Testis (tissue), 3 donors: ENCODE data around the gene LRRC26. TPM values are rescaled to one million over a fixed set of nuclear protein-coding genes. Genes with fewer than 3 reads are reported as not detected.

Source experiments
- DNase-seq: peaks from one replicate; pipeline ENCODE4 v3.0.0-alpha.2; 2019
- H3K27ac ChIP-seq, 2 donors: fragments of 200-600 bp; sonication (generic); one replicate each; pipeline ENCODE4 v1.5.1; 2019
- H3K27me3 ChIP-seq: fragments of 200-600 bp; sonication (generic); one replicate; pipeline ENCODE4 v1.5.1; 2019
- H3K36me3 ChIP-seq: fragments of 200-600 bp; sonication (generic); one replicate; pipeline ENCODE4 v1.5.1; 2017; ENCODE audit warnings: low read depth; ENCODE audit errors: missing control alignments
- H3K4me1 ChIP-seq: fragments of 200-600 bp; sonication (generic); one replicate; pipeline ENCODE4 v1.5.1; 2019
- H3K4me3 ChIP-seq, 2 donors: fragments of 200-600 bp; sonication (generic); one replicate each; pipeline ENCODE4 v1.5.1; 2017 to 2019
- H3K9me3 ChIP-seq: fragments of 200-600 bp; sonication (generic); one replicate; pipeline ENCODE4 v1.5.1; 2017
- CTCF ChIP-seq, 3 experiments: fragments of 450-650 bp in 2 of 3; fragments of 200-600 bp in 1 of 3; sonication (generic) in 1 of 3; IDR thresholded peaks; one replicate each; pipeline ENCODE4 v1.5.1; 2016 to 2019; ENCODE audit warnings: antibody characterized with exemption in 3 of 3, mild to moderate bottlenecking in 2 of 3, moderate library complexity in 1 of 3
- POLR2A ChIP-seq: fragments of 450-650 bp; IDR thresholded peaks from one replicate; pipeline ENCODE4 v1.6.1; 2017; ENCODE audit warnings: antibody characterized with exemption, mild to moderate bottlenecking, moderate library complexity
- WGBS, 2 donors: methylation state at CpG; one replicate each; pipeline ENCODE4 v1.1.5; 2018; 5-methylcytosine and 5-hydroxymethylcytosine counted together
- intact Hi-C: fragments of 100-400 bp; cut with DNase I; formaldehyde crosslinking; loops from one replicate; pipeline ENCODE4 v1.15.1; 2023; ENCODE audit warnings: low total_unique reads
- polyA plus RNA-seq: library from polyadenylated mRNA; stranded (reverse); fragments of 350-450 nt; fragmentation: Illumina TruSeq; extraction: RNeasy Lipid Tissue Mini Kit (QIAGEN cat#74804); gene quantifications from one replicate; pipeline ENCODE4 v1.2.3, GENCODE V29; 2014; ENCODE audit warnings: low read depth, low replicate concordance; ENCODE audit not compliant: insufficient read depth
- total RNA-seq, 2 donors: library from RNA; depleted of rRNA; stranded (reverse); fragments of >200 nt; gene quantifications; one replicate each; pipeline ENCODE4 v1.2.3, GENCODE V29; 2016

The LRRC26 gene
- total and polyA plus RNA-seq, 3 donors from 2014 or later: 2.4 to 5.1 TPM; not detected in 1

GRCh38 chr9:137171149-137171900 is 1.5 kb upstream of the LRRC26 start:
- 78 to 91% methylated on average over 9 to 22 of the region's 22 CpGs for WGBS, 2 donors

GRCh38 chr9:137170486-137171148 is 766 bp upstream of the LRRC26 start:
- Histone ChIP-seq H3K27me3 (no peaks in the 10 kb centered on the region), H3K27ac (no peak overlapping the region), H3K36me3 (no peaks in the 10 kb centered on the region), H3K9me3 (no peaks in the 10 kb centered on the region), H3K4me3 (no peak overlapping the region), H3K4me1 (peaks cover 15% of the 10 kb centered on the region)
- intact Hi-C loops: no loop called here
- TF ChIP-seq CTCF (IDR thresholded peaks at IDR 0.05): no peak
- no peak for TF ChIP-seq POLR2A
- WGBS, 2 donors: 44 to 65% methylated on average over 7 to 14 of the region's 14 CpGs
- DNase-seq: no peak

More at GRCh38 chr9:137171149-137171900, 1.5 kb upstream of the LRRC26 start:
- intact Hi-C loops: no loop called here
- Histone ChIP-seq H3K36me3 (no peaks in the 10 kb centered on the region), H3K27ac (no peak overlapping the region), H3K9me3 (no peaks in the 10 kb centered on the region), H3K4me1 (peaks cover 15% of the 10 kb centered on the region), H3K4me3 (no peak overlapping the region), H3K27me3 (no peaks in the 10 kb centered on the region)
- no peak for DNase-seq
- no peak for TF ChIP-seq CTCF (IDR thresholded peaks at IDR 0.05)
- no peak for TF ChIP-seq POLR2A

- H3K27ac ChIP-seq: no peak overlapping the region
- DNase-seq: peak; percentile 58
- H3K27me3 ChIP-seq: no peaks in the 10 kb centered on the region
- WGBS, 2 donors: 0 to 1% methylated on average over 5 to 41 of the region's 124 CpGs
- no peak for TF ChIP-seq CTCF (IDR thresholded peaks at IDR 0.05)
- H3K4me1 ChIP-seq: peaks cover 15% of the 10 kb centered on the region
- intact Hi-C loops: no loop called here
- H3K4me3 ChIP-seq: peak overlapping the region; percentile 26 to 38
- H3K9me3 ChIP-seq: no peaks in the 10 kb centered on the region
- H3K36me3 ChIP-seq: no peaks in the 10 kb centered on the region
These were observed 671 bp downstream of the LRRC26 start for GRCh38 chr9:137168904-137169856.

- intact Hi-C loops: no loop called here
- DNase-seq: no peak
- Histone ChIP-seq H3K27ac (no peak overlapping the region), H3K27me3 (no peaks in the 10 kb centered on the region), H3K9me3 (no peaks in the 10 kb centered on the region), H3K36me3 (no peaks in the 10 kb centered on the region), H3K4me1 (peaks cover 15% of the 10 kb centered on the region), H3K4me3 (peak overlapping the region; percentile 26 to 38)
- TF ChIP-seq POLR2A: no peak
- TF ChIP-seq CTCF (IDR thresholded peaks at IDR 0.05): no peak
- 0% methylated on average over 20 of the region's 36 CpGs; no CpG with 5 or more reads in 1 of the 2 donors for WGBS, 2 donors
These were observed 1.3 kb downstream of the LRRC26 start for GRCh38 chr9:137168573-137168903.
